ENCODE data around the gene FADS6. TPM values are rescaled to one million over a fixed set of nuclear protein-coding genes. Genes with fewer than 3 reads are reported as not detected.

FADS6 gene
- total RNA-seq, 1 experiment from 2014 or later = 1.2 TPM

- Histone ChIP-seq H3K56ac (ENCODE audit: insufficient read length, low read depth, low read length) (no peak overlapping the region), H2BK12ac (ENCODE audit: insufficient read length, low read depth, low read length) (no peak overlapping the region), H3K27ac (ENCODE audit: insufficient read length, low read depth, low read length) (no peak overlapping the region), H2BK20ac (ENCODE audit: low read depth, low read length, poor library complexity, severe bottlenecking) (no peak overlapping the region), H2BK5ac (ENCODE audit: insufficient read length, low read length) (no peak overlapping the region), H4K20me1 (ENCODE audit: control insufficient read depth, insufficient read depth, insufficient read length) (no peaks in the 10 kb centered on the region), H2AK5ac (ENCODE audit: insufficient read length, low read length) (no peak overlapping the region), H3K23ac (ENCODE audit: insufficient read length, low read depth, low read length) (no peak overlapping the region), H2BK15ac (ENCODE audit: low read depth, low read length) (no peak overlapping the region), H2AFZ (ENCODE audit: low read length) (no peak overlapping the region), H3K14ac (ENCODE audit: insufficient read depth, low read length) (no peak overlapping the region), H3K79me2 (ENCODE audit: insufficient read depth, low read length) (no peaks in the 10 kb centered on the region), H3T11ph (ENCODE audit: low read length) (no peak overlapping the region), H4K91ac (ENCODE audit: insufficient read length, low read depth, low read length) (no peak overlapping the region), H4K8ac (replicated peaks; ENCODE audit: insufficient read length, low read depth, low read length) (no peak overlapping the region), H3K23me2 (ENCODE audit: insufficient read length, low read depth, low read length, poor library complexity, severe bottlenecking) (peaks cover 5% of the 10 kb centered on the region), H3K4me1 (ENCODE audit: insufficient read depth, low read length) (0 out of 2 replicates have a peak, but pooled peaks cover 2% of the 10 kb centered on the region), H3K18ac (ENCODE audit: insufficient read length, low read depth, low read length) (no peak overlapping the region), H2BK120ac (ENCODE audit: low read depth, low read length, poor library complexity, severe bottlenecking) (no peak overlapping the region), H3K4me2 (ENCODE audit: insufficient read depth, insufficient read length, low read length) (no peak overlapping the region), H3K79me1 (ENCODE audit: insufficient read depth, low read depth, low read length, poor library complexity, severe bottlenecking) (no peaks in the 10 kb centered on the region), H3K9me3 (ENCODE audit: control insufficient read depth, low read depth, low read length) (no peaks in the 10 kb centered on the region), H3K4ac (ENCODE audit: low read depth, low read length) (no peak overlapping the region), H3K27me3 (ENCODE audit: insufficient read depth, low read length) (peaks cover 11% of the 10 kb centered on the region), H4K5ac (ENCODE audit: insufficient read length, low read depth, low read length) (no peak overlapping the region), H3K9ac (ENCODE audit: extremely low read depth, insufficient read length, low read length) (no peak overlapping the region)
- H3K36me3 Mint-ChIP-seq (ENCODE audit: insufficient read depth in 1 of 3, low read depth in 3 of 3) = peaks cover 3 to 25% (median 21%) of the 10 kb centered on the region in 3 experiments; a peak in 4 of 7 replicates
- peak; percentile 69 for DNase-seq
- H3K4me1 Mint-ChIP-seq = peaks cover 10 to 14% of the 10 kb centered on the region in 2 experiments
- no peak overlapping the region for H3K4me3 Mint-ChIP-seq
- TF ChIP-seq CTCF (conservative IDR thresholded peaks at IDR 0.05) = no peak; the same call in 2 of the 3 replicates
- peak overlapping the region in 1 of 3 experiments; percentile 37; a peak in 2 of 7 replicates for H3K27ac Mint-ChIP-seq
- H3K27me3 Mint-ChIP-seq (ENCODE audit: low read depth) = peaks cover 16% of the 10 kb centered on the region
- no CpG with 5 or more reads among the region's 19 CpGs for WGBS (ENCODE audit: extremely low coverage, insufficient read length, low lambda C conversion rate)
- no peaks in the 10 kb centered on the region for H3K9me3 Mint-ChIP-seq
Measured at GRCh38 chr17:74865504-74866197, 27.8 kb downstream of the FADS6 start.
